ENCODE results near the gene MAST2.

DNA sequence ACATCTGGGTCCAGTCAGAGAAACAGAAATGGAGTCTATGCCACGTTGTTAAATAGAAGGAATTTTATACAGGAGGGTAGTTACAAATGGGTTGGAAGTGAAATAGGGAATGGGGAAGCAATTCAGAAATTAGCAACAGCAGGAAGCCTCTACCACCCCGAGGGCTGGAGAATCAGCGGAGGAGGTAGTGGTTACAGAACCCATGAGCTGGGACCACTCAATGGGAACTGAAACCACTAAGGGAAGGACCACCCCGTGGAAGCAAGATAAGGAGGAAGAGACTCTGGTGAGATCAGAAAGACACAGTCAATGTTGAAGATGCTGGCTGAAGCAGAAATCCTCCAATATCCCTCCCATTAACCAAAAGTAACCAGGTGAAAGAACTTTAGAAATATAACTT lies 15.5 kb upstream of the MAST2 start:
- TF ChIP-seq CTCF (IDR thresholded peaks at IDR 0.05): no peak
- no peak for TF ChIP-seq SP1 (CRISPR knock-in tag; conservative IDR thresholded peaks at IDR 0.05)
- no peak for TF ChIP-seq ZBTB21 (CRISPR knock-in tag; IDR thresholded peaks at IDR 0.05; ENCODE audit: borderline replicate concordance)
- TF ChIP-seq USF1 (CRISPR knock-in tag; IDR thresholded peaks at IDR 0.05): no peak
- no peak for TF ChIP-seq IRF1 (CRISPR knock-in tag; IDR thresholded peaks at IDR 0.05)
